Fibroblast of lung (primary cell): Measurements from ENCODE around the gene WWP2.

Source experiments
- CTCF ChIP-seq, 2 donors: IDR thresholded peaks in 1 of 2; conservative IDR thresholded peaks in 1 of 2; 1 replicate in 1 of 2; 2 replicates in 1 of 2; pipeline ENCODE4 v1.5.1; 2011 to 2012; ENCODE audit warnings: low read length in 2 of 2, control low read depth in 1 of 2, inconsistent platforms in 1 of 2, low read depth in 1 of 2, mild to moderate bottlenecking in 1 of 2
- EZH2 ChIP-seq: IDR thresholded peaks from 2 replicates; pipeline ENCODE4 v1.5.1; 2012; ENCODE audit warnings: low read length, control low read depth, mild to moderate bottlenecking; ENCODE audit errors: missing control alignments

GRCh38 chr16:69833357-69834282 lies 71.5 kb downstream of the WWP2 start:
- TF ChIP-seq CTCF (conservative IDR thresholded peaks at IDR 0.05 in 1 of 2, IDR thresholded peaks at IDR 0.05 in 1 of 2; ENCODE audit: low read depth in 1 of 2, low read length in 2 of 2): no peak
- TF ChIP-seq EZH2: no peak
